Activated CD4-positive, alpha-beta T cell treated with anti-CD3 and anti-CD28 coated beads, Interleukin-2, amount 50 U/mL, for 4 hours (primary cell): Measurements from ENCODE around the gene OIT3.
"Not testable (repeated sequence)": the region's sequence is repeated elsewhere in the genome, so short reads cannot be mapped to it uniquely, and the experiment has no call there.

ENCODE experiments used
- DNase-seq, 2 experiments: peaks; one replicate each; pipeline ENCODE4 v3.0.0-alpha.2; 2020

Gene OIT3

GRCh38 chr10:72904806-72905205 is 11.3 kb downstream of the OIT3 start:
- no peak for DNase-seq

- DNase-seq: no peak
Measured at GRCh38 chr10:72906446-72906845, 12.9 kb downstream of the OIT3 start.

- no peak for DNase-seq
Measured at GRCh38 chr10:72910705-72911104, 17.2 kb downstream of the OIT3 start.

GRCh38 chr10:72911758-72912157 is 18.2 kb downstream of the OIT3 start:
- no peak for DNase-seq

- no peak for DNase-seq
Measured at GRCh38 chr10:72912736-72913135, 19.2 kb downstream of the OIT3 start.

GRCh38 chr10:72913287-72913686 is 19.7 kb downstream of the OIT3 start:
- DNase-seq: no peak

GRCh38 chr10:72917201-72917600 is 23.7 kb downstream of the OIT3 start:
- not testable (repeated sequence) for DNase-seq

GRCh38 chr10:72917803-72918332 is 24.3 kb downstream of the OIT3 start:
- not testable (repeated sequence) for DNase-seq

- DNase-seq: no peak
Measured at GRCh38 chr10:72918352-72918751, 24.8 kb downstream of the OIT3 start.

- not testable (repeated sequence) for DNase-seq
Measured at GRCh38 chr10:72921147-72921683, 27.7 kb downstream of the OIT3 start.

- DNase-seq: no peak
Measured at GRCh38 chr10:72924351-72924750, 30.8 kb downstream of the OIT3 start.

GRCh38 chr10:72925951-72926465 is 32.5 kb downstream of the OIT3 start:
- DNase-seq: no peak

GRCh38 chr10:72927485-72927884 is 33.9 kb downstream of the OIT3 start:
- no peak for DNase-seq

- no peak for DNase-seq
Measured at GRCh38 chr10:72928798-72929197, 35.3 kb downstream of the OIT3 start.

GRCh38 chr10:72930276-72930675 is 36.7 kb downstream of the OIT3 start:
- DNase-seq: no peak

- DNase-seq: no peak
Measured at GRCh38 chr10:72932259-72933015, 38.9 kb downstream of the OIT3 start.

- no peak for DNase-seq
Measured at GRCh38 chr10:72935361-72935760, 41.8 kb downstream of the OIT3 start.

- no peak for DNase-seq
Measured at GRCh38 chr10:72943498-72944234, 50.1 kb downstream of the OIT3 start.

- no peak for DNase-seq
Measured at GRCh38 chr10:72946963-72947362, 53.4 kb downstream of the OIT3 start.

- DNase-seq: no peak
Measured at GRCh38 chr10:72948762-72949161, 55.2 kb downstream of the OIT3 start.

- DNase-seq: no peak
Measured at GRCh38 chr10:72951760-72952159, 58.2 kb downstream of the OIT3 start.

- DNase-seq: no peak
Measured at GRCh38 chr10:72952189-72952588, 58.6 kb downstream of the OIT3 start.

GRCh38 chr10:72952642-72953158 is 59.2 kb downstream of the OIT3 start:
- DNase-seq: no peak
